ENCODE data around the gene LSM3. TPM values are rescaled to one million over a fixed set of nuclear protein-coding genes. Genes with fewer than 3 reads are reported as not detected.

The LSM3 gene
- total RNA-seq (2022; extraction: Qiagen RNA extraction), result 20.1 to 24.1 TPM (median 22.2 TPM) in 5 replicates

GRCh38 chr3:14178247-14179113 is at the start of gene LSM3, which contains the start of gene XPC:
LSM3 (plus strand) TSS chr3:14178817; CDS start chr3:14178861, 44 bp downstream.
XPC (minus strand) TSS chr3:14178601; CDS start chr3:14178568, 33 bp downstream.

Other genes with a start within 250 kb of the LSM3 start
- 36.9 to 40.2 TPM (median 38.4 TPM) in 5 replicates for gene CHCHD4, start 53.9 kb upstream of the LSM3 start, total RNA-seq (2022; extraction: Qiagen RNA extraction)
- gene TMEM43, start 53.8 kb upstream of the LSM3 start, total RNA-seq (2022; extraction: Qiagen RNA extraction), result 117 to 150 TPM (median 139 TPM) in 5 replicates
- gene XPC, start 216 bp upstream of the LSM3 start, total RNA-seq (2022; extraction: Qiagen RNA extraction), result 29.5 to 38.7 TPM (median 31.8 TPM) in 5 replicates
- gene SLC6A6, start 223.8 kb downstream of the LSM3 start, total RNA-seq (2022; extraction: Qiagen RNA extraction), result 72.1 to 112 TPM (median 84.4 TPM) in 5 replicates